HG02981 (cell line): ENCODE measurements around the gene PRKAA1.

Experiments
- ATAC-seq: cut with Tn5 transposase; IDR thresholded peaks from one replicate; pipeline ENCODE4 v1.9.1; 2021; ENCODE audit warnings: mild to moderate bottlenecking, moderate library complexity; ENCODE audit not compliant: unreplicated experiment

The PRKAA1 gene

DNA sequence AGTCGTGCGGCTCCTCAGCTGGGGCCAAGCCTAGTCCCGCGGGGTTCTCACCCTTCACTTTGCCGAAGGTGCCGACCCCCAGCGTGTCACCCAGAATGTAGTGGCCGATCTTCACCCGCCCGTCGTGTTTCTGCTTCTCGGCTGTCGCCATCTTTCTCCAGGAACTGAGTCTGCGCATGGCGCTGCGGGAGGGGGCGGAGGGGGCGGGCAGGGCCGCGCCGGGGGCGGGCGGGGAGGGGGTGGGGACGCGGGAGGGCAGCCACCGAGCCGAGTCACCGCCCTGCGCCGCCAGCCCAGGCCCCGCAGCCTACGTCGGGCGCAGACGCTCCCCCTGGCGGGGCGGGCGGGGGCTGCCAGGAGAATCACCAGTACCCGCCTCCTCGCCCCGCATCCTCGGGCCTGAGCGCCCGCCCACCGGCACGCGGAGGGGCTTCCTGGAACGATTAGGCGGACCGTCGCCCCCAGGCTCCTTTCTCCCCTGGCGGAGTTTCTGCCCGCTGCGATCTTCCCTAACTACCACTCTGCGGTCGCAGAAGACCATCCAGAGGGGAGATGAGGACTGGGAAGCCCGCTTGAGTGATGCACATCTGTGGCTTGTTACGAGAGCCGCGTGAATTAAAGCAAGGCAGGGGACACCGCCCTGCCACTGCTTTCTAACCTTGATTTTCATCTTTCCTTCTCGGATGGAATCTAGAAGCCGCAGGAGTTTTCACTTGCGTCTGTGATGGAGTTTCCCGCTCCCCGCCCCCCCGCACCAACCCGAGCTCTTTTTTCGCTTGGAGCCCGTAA, at the start of gene PRKAA1:
Gene PRKAA1 (minus strand): TSS at position 363 of the 789 bp plus-strand sequence. CDS start 185 bp downstream, at position 178.
- peak; percentile 98 for ATAC-seq

DNA sequence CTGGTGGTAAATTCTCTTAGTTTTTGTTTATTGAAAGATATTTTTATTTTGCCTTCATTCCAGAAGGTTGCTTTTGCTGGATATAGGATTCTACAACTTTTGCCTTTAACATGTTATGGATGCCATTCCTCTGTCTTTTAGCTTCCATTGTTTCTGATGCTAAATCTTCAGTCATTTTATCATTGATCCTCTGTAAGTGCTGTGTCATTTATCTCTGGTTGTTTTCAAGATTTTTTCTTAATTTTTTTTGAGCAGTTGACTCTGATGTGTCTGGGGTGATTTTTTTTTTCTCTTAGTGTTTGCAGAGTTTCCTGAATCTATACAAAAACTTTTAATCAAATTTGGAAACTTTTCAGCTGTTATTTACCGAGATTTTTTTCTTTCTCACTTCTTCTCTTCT, 49.4 kb upstream of the PRKAA1 start:
- no peak for ATAC-seq

DNA sequence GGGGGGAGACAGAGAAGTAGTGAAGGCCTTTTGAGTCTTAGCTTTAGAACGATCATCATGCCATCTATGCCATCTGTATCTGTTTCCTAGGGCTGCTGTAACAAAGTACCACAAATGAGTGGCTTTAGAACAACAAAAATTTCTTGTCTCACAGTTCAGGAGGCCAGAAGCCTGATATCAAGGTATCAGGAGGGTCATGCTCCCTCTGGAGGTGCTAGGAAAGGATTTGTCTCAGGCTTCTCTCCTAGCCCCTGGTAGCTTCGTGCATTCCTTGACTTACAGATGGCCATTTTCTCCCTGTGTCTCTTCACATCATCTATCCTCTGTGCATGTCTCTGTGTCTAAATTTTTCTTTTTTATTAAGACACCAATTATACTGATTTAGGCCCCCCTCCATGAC, 48.2 kb upstream of the PRKAA1 start:
- no peak for ATAC-seq

DNA sequence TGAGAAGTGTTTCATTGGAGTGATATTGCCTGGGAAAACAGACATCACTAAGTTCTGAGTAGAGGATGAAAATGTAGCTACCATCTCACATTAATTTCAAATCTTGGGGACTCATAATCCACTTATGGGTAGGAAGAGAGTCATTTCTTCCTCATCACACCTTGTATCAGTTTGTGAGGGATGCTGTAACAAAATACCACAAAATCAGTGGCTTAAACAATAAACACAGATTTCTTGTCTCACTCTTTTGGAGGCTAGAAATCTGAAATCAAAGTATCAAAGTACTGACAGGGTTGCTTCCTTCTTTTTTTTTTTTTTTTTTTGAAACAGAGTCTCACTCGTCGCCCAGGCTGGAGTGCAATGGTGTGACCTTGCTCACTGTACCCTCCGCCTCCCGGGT, 46.4 kb upstream of the PRKAA1 start:
- ATAC-seq = no peak

DNA sequence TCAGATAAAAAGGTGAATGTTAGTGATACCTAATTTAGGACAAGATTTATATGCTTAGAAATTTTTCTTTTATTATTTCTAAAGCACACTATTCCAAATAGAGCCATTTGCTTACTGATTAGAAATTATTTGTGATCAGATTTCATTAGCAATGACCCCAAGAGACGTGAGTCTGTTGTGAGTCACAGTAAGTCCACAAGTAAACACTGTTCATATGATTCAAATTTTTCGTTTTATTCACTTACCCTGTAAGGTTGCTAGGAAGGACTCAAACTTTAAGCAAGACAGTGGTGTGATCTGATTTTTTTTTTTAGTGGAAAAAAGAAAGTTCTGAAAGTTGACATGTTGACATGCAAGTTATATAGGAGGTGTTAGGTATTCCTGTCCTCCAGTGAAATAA, 44.2 kb upstream of the PRKAA1 start:
- ATAC-seq = no peak

DNA sequence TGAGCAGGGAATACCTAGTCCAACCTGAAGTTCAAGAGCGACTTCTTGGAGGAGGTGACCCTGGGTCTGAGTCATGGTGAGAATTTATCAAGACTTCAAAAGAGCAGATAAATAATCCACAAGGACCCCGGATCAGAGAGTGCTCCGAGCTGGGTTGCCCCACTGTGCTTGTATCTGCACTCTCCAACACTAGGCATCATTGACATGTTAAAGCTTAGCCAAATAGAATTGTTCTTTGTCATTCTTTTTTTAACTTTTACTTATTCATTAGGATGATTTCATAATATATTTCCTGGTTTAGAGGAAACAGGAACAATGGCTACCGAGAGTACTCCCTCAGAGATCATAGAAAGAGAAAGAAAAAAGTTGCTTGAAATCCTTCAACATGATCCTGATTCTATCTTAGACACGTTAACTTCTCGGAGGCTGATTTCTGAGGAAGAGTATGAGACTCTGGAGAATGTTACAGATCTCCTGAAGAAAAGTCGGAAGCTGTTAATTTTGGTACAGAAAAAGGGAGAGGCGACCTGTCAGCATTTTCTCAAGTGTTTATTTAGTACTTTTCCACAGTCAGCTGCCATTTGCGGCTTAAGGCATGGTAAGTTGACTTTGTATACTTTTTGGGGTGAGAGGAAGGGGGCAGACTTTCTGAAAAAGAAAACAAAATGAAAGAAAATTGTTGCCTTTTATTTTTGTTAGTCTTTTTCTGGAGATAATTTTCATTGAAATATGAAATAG, 43.1 kb upstream of the PRKAA1 start, which contains the start of gene CARD6:
Gene CARD6 (plus strand): TSS at position 300 of the 738 bp plus-strand sequence. CDS start 16 bp downstream, at position 316.
- peak; percentile 41 for ATAC-seq

DNA sequence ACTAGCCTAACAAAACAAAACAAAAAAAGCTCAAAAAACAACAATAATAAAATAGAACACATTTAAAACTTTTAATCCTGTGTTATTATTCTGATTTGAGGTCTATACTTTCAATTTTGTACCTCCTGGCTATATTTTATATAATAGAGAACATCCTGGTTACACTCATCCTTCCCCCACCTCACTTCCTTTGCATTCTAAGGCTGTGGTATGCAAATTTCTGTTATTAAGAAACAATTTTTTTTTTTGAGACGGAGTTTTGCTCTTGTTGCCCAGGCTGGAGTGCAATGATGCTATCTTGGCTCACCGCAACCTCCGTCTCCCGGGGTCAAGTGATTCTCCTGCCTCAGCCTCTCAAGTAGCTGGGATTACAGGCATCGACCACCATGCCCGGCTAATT, 39.9 kb upstream of the PRKAA1 start:
- no peak for ATAC-seq

DNA sequence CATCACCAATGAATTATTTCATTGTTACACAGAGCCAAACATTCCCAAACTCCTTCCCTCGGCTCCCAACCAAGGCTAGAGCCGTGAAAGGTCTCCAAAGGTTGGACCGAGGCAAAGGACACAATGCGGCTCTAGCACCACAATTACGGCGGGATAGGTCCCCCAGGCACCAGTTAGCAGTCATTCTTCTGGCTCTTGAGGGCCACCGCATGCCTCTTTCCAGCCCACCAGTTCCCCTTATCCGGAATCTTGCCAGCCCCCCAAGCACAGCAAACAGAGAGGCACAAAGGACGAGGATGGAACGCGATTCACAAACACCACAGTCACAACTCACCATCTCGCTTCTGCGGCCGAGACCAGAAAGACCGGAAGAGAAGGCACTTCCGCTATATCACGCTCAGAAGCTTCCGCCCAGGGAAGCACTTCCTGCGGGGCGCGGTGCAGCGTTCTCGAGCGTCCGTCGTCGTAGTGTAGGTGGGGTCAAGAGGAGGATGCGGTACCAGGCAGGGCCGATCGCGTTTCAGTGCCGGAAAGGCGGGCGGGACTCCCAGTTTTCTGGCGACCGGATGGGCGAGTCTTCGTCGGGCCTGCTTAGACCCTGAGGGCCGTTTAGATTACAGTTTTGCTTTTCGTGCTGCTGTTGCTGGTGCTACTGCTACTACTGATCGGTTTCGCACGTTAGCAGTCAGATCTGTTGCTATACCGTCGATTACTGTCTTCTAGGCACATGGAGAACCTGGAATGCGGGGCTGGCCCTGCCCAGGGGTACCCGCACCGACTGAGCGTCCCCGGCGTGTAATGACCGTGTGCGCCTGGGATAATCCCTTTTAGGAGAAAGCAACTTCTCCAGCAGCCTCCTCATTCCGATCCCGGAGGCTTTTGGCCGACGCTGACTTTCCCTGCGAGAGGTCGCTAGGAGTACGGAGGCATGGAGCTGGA, 36.9 kb upstream of the PRKAA1 start, which contains the start of gene RPL37:
Gene RPL37 (minus strand): TSS at position 374 of the 939 bp plus-strand sequence. CDS start 37 bp downstream, at position 337.
- ATAC-seq = peak; percentile 95

DNA sequence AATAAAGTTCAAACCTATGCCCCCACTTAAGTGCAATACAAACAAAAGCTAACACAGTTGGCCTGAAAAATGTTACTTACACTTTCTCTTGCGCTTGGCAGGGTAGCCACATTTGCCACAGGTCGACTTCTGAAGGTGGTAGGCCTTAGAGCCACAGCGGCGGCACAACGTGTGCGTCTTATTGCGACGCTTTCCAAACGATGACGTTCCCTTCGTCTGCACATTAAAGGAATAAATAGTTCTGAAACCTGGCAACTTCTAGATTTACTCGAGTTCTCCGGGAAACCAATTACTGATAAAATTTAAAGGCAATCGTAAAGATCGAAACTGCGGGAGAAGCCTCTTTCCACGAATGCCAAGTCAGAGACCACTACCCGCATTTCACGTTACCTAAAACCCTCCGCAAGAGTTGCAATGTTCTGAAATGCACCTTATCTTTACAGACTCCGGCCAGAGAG, 36.2 kb upstream of the PRKAA1 start:
- ATAC-seq = no peak

DNA sequence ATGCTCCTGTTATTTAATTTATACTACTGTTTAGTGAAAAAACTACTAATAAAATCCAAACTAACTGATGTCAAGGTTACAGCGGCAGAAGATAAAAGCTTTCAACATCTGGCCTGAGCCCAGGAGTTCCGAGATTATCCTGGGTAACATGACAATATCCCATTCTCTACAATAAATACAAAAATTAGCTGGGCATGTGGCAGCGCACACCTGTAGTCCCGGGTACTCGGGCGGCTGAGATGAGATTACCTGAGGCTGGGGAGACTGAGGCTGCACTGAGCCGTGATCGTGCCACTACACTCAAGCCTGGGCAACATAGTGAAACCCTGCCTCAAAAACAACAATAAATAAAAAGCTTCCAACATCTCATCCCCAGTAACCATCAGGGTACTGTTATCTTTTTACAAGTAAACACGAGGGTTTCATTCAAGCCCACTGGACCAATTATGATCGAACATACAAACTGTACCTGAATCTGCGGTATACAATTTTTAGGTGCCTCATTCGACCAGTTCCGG, 35.6 kb upstream of the PRKAA1 start:
- ATAC-seq = no peak

DNA sequence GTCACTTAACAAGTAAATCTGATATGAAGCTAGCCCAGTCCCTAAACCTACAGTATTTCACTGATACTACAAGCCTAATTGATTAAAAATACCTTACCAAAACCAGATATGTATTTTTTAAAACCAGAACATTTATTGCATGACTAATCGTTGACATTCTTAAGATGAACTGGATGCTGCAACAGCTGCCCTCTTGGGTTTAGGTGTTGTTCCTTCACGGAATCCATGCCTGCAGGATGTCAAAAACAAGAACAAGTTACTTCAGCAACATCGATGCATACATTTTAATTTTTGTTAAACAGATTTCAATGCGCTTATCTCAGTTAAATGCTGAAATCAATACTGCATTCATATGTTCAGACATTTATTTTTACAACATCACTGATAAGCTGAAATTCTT, 34.2 kb upstream of the PRKAA1 start:
- no peak for ATAC-seq

DNA sequence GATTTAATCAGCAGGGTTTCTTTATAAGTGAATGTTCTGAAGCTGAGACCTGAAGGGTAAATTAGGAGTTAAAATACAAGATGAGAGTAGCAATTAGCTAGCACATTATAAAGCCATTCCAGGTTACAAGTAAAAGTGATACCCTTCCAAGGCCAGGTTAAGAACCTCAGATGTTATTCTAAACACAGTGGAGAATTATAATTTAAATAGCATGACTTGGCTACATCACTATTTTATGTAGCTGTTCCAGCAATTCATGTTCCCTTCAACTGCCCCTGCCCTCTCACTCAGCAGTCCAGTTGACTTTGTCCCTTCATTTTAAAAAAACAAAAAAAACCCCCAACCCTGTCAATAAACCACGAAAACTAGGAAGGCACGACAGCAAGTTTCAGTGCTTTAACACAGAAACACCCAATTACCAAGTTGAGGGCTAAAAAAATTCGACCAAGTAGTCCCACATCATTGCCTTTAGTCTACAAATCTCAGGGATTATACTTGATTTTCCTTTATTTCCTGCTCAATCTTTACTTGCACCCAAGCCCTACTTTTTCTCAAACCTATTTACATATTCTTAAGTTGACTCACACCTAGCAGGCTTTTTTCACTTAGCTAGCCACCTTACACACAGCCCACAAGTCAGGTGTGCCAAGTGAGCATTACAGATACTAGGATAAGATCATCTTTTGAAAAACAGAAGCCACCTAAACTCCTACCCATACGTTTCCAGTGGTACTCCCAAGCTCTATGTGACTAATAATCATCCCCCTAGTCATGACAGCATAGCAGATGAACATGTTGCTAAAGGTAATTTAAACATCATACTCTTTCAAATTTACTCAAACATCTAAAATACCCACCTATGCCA, 33.4 kb upstream of the PRKAA1 start:
- peak; percentile 22 for ATAC-seq

DNA sequence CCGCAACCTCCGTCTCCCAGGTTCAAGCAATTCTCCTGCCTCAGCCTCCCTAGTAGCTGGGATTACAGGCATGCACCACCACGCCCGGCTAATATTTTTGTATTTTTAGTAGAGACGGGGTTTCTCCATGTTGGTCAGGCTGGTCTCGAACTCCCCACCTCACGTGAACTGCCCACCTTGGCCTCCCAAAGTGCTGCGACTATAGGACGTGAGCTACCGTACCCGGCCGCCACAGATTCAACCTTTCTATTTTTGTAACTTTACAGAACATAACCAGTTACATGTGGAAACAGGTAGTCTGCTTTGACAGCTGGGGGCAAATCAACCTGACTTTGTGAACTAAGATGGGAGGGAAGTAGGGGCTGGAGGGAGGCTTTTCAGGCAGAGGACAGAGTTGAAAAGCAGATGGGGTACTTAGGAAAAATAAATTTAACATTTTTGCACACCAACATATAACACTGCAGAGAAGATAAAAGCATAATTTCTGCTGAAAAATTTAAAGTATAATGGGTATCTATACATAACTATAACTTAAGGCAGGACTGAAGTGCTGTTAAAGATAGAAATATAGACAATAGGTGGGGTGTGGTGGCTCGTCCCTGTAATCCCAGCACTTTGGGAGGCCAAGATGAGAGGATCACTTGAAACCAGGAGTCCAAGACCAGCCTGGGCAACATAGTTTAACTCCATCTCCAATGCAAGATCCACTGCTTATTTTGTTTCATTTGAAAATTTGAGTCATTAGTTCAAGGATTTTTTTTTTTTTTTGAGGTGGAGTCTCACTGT, 31.8 kb upstream of the PRKAA1 start:
- no peak for ATAC-seq

DNA sequence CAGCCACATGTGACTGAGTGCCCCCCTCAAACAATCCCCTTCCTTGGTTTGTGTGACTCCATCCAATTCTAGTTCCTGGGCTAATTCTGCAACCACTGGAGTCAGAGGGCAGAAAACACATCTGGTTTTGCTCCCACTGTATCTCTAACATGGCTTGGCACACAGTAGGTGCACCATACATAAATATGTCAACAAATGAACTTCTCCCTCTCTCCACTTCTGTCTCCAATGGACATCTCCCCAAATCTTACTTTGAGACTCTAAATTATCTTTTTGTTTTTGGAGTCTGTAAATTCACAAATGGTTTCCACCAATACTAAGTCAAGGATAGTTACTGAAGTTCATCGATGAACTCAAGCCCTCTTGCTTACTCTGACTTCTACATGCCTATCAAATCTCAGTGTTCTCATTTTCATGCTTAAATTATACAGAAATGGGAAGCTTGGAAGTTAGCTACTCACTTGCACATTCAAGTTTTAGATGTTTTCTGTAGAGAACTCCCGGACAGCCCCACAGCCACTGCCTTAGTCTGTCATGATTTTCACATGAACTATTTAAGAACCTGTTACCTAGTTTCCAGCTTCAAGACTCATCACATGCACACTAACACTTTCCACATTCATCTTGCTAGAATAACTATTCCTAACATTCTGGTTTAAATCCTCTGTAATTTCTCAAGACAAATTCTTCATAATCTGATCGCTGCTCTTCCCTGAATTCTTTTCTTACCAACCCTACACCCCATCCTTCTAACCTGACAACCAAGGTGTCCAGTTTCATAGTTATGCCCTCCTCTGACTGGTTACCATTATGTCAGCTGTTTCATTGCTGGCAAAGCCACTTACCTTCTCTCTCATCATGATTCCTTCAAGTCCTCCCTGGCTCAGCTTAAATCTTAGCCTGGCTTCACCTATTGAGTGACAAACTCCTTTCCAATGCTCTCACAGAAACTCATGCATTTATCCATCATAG, 30.8 kb upstream of the PRKAA1 start:
- no peak for ATAC-seq

DNA sequence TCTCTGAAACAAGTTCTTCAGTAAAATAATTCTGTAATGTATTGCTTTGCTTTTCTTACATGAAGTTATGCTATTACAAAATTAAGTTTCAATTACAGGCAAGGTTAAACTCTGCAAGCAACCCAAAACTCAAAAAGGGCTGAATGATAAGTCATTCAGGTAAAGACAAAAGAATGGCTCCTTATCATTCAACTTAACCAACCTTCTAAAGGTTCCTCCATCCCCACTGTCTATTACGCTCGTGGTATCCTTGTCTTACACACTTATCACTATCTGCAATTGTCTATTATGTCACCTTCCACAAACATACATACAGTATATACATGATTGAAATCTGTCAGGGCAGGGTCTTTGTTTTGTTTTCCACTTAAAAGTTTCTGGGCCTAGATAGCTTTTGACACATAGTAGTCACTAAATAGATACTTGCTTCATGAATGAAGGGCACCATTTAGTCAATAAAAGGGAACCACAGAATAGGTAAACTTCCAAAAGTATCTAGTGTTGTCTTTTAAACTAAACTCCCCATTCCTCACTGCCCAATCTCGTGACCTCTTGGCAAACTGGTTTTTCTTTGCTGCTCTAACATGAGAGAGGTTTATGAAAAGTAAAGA, 30.0 kb upstream of the PRKAA1 start:
- no peak for ATAC-seq

DNA sequence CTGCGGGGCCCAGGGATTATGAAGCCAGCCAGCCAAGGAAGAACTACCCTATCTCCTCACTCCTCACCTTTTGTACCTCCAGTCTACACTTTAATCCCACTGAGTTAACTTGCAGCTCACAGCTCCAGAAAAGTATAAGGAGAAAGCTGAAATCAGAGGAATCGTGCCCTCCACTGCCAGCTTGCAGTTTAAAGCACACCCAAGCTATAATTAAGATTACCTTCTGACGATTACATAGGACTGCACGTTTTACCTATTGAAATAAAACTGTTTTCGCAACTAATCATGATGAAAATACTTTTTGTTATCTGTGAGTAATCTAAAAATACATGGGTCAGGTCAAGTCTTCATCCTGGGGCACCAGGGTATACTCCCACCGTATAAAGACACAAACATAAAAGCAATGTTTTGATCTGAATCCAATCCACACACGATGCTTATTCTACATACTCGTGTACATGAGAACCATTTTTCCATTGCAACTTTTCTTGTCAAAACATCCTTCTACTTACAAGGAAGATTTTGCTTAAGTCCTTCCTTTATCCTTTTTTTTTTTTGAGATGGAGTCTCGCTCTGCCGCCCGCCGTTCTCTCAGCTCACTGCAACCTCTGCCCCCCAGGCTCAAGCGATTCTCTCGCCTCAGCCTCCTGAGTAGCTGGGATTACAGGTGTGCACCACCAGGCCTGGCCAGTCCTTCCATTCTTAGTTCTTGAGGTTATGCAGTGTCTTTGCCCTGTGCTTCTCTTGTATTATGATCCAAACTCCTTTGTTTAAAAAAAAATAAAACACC, 29.2 kb upstream of the PRKAA1 start:
- ATAC-seq = no peak
